ENCODE measurements around the gene PLEKHH1. TPM values are rescaled to one million over a fixed set of nuclear protein-coding genes. Genes with fewer than 3 reads are reported as not detected.

PLEKHH1 gene
- total and polyA plus RNA-seq, 2 experiments from 2014 or later: 12.8 to 19.5 TPM

DNA sequence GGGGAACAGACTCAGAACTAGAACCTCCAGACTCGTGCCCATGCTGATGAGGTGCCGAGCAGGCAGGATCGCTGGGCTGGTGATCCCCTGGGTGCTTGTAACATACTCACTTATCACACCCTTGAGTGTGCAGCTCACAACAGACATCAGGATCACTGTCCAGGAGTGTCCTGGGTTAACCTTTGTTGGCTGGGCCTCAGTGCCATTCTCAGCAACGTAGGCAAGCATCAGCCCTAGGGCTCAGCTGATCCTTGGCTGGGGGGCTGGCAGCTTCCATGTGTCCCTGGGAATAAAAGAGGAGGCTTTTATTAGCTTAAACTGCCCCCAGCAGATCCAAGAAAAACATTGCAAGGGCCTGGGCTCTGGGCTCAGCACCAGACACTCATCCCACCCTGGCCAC is 46.2 kb upstream of the PLEKHH1 start:
- Histone ChIP-seq H3K9me2 (replicated peaks; ENCODE audit: insufficient read depth) (no peaks in the 10 kb centered on the region), H3K79me2 (no peaks in the 10 kb centered on the region), H4K20me1 (ENCODE audit: insufficient read depth, poor library complexity, severe bottlenecking) (no peaks in the 10 kb centered on the region), H2AFZ (no peak overlapping the region), H3K4me2 (no peak overlapping the region), H3K36me3 (replicated peaks; ENCODE audit: insufficient read depth, low read depth) (no peaks in the 10 kb centered on the region), H3K4me1 (ENCODE audit: insufficient read depth) (peaks cover 2% of the 10 kb centered on the region), H3K27me3 (no peaks in the 10 kb centered on the region), H3K9me3 (ENCODE audit: low read depth) (no peaks in the 10 kb centered on the region), H3K4me3 (no peak overlapping the region), H3K27ac (no peak overlapping the region)
- DNase-seq (ENCODE audit: low spot score): no peak
- 84% methylated on average over 4 of the region's 4 CpGs for WGBS (ENCODE audit: low lambda C conversion rate, missing lambda C conversion rate)
- TF ChIP-seq, protein P1, sequence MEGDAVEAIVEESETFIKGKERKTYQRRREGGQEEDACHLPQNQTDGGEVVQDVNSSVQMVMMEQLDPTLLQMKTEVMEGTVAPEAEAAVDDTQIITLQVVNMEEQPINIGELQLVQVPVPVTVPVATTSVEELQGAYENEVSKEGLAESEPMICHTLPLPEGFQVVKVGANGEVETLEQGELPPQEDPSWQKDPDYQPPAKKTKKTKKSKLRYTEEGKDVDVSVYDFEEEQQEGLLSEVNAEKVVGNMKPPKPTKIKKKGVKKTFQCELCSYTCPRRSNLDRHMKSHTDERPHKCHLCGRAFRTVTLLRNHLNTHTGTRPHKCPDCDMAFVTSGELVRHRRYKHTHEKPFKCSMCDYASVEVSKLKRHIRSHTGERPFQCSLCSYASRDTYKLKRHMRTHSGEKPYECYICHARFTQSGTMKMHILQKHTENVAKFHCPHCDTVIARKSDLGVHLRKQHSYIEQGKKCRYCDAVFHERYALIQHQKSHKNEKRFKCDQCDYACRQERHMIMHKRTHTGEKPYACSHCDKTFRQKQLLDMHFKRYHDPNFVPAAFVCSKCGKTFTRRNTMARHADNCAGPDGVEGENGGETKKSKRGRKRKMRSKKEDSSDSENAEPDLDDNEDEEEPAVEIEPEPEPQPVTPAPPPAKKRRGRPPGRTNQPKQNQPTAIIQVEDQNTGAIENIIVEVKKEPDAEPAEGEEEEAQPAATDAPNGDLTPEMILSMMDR (IDR thresholded peaks at IDR 0.05; ENCODE audit: poor library complexity): no peak
- TF ChIP-seq EZH2 (IDR thresholded peaks at IDR 0.05; ENCODE audit: borderline replicate concordance) (no peak), EZH2phosphoT487 (IDR thresholded peaks at IDR 0.05; ENCODE audit: low read depth, severe bottlenecking, unreplicated experiment) (no peak)

DNA sequence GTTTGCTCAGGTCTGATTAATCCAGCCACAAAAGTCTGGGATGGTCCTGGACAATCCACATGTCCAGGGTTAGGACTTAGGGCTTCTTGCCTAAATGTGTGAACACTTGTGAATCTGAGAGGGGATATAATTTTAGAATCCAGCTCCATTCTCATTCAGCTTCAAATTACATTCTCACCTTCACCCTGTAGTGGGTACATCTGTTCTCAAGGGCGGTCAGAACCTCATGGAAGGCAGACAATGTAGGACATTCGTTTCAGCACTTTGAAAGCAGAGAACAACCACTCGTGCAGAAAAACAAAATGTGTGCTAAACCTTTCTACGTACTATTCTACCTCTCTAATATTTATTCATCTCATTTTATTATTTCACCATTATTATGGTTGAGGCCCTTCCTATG is 45.8 kb upstream of the PLEKHH1 start:
- 94% methylated on average over 4 of the region's 4 CpGs for WGBS (ENCODE audit: low lambda C conversion rate, missing lambda C conversion rate)

DNA sequence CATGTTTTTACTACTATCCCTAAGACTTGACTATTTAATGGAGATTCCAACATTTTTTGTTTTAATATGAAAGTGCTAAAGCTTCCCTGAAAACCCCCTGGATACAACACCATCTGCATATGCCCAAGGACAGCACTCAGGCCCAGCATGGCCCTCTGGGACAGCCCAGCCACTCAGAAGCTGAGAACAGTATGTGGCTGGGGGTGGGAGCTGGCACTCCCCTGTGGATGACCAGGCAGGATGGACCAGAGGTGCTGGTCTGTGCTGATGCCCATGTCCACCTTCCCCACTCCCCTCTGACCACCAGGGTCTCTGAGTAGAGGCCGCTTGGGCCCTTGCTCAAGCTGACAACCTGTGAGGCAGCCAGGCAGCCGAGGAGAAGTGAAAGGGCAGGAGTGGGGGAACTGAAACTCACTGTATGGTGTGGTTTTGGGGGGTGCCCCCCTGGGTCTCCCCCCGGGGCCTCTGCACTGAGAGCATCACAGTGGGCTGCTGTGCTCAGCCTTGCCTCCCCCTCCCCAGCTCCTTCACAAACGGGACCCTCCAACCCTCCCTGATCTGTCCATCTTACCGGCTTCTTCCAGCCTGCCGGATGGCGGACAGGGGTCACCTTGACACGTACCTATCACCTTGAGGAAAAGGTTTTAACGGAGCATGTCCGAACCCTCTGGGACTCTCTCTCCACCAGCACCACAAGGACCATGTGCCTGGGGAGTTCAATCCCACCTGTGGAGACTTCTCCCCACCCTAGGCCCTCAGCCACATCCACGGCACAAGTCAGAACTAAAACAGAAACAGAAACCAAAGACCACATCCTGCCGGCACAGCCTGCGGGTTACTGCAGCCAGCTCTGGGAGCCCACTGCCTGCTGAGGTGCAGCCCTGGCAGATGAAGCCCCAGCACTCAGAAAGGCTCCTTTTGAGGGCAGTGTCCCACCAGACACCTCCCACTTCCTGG is 44.9 kb upstream of the PLEKHH1 start, which contains the start of gene TMEM229B:
TMEM229B (minus strand) TSS at position 785 of the 957 bp plus-strand sequence. CDS start 14,798 bp downstream, outside the sequence.
- Histone ChIP-seq H3K36me3 (replicated peaks; ENCODE audit: insufficient read depth, low read depth) (no peaks in the 10 kb centered on the region), H2AFZ (no peak within 1 kb of the TSS), H3K9me3 (ENCODE audit: low read depth) (no peaks in the 10 kb centered on the region), H3K4me1 (ENCODE audit: insufficient read depth) (peaks cover 8% of the 10 kb centered on the region), H3K79me2 (no peaks in the 10 kb centered on the region), H3K9me2 (replicated peaks; ENCODE audit: insufficient read depth) (no peaks in the 10 kb centered on the region), H3K4me3 (no peak within 1 kb of the TSS), H3K4me2 (no peak within 1 kb of the TSS), H3K27ac (no peak within 1 kb of the TSS), H3K27me3 (no peaks in the 10 kb centered on the region), H4K20me1 (ENCODE audit: insufficient read depth, poor library complexity, severe bottlenecking) (no peaks in the 10 kb centered on the region)
- TF ChIP-seq EZH2 (IDR thresholded peaks at IDR 0.05; ENCODE audit: borderline replicate concordance): no peak
- TF ChIP-seq EZH2phosphoT487 (IDR thresholded peaks at IDR 0.05; ENCODE audit: low read depth, severe bottlenecking, unreplicated experiment): no peak
- TF ChIP-seq, protein P1 (IDR thresholded peaks at IDR 0.05; ENCODE audit: poor library complexity): no peak
- no peak for DNase-seq (ENCODE audit: low spot score)
- 92% methylated on average over 13 of the region's 13 CpGs for WGBS (ENCODE audit: low lambda C conversion rate, missing lambda C conversion rate)

More for the DNA sequence above, 45.8 kb upstream of the PLEKHH1 start:
- H3K9me2 ChIP-seq (replicated peaks; ENCODE audit: insufficient read depth): no peaks in the 10 kb centered on the region
- TF ChIP-seq, protein P1 (IDR thresholded peaks at IDR 0.05; ENCODE audit: poor library complexity): no peak
- TF ChIP-seq EZH2 (IDR thresholded peaks at IDR 0.05; ENCODE audit: borderline replicate concordance) (no peak), EZH2phosphoT487 (IDR thresholded peaks at IDR 0.05; ENCODE audit: low read depth, severe bottlenecking, unreplicated experiment) (no peak)
- H3K79me2 ChIP-seq: no peaks in the 10 kb centered on the region
- peaks cover 6% of the 10 kb centered on the region for H3K4me1 ChIP-seq (ENCODE audit: insufficient read depth)
- H3K4me2 ChIP-seq: no peak overlapping the region
- no peak overlapping the region for H3K27ac ChIP-seq
- H3K9me3 ChIP-seq (ENCODE audit: low read depth): no peaks in the 10 kb centered on the region
- H3K36me3 ChIP-seq (replicated peaks; ENCODE audit: insufficient read depth, low read depth): no peaks in the 10 kb centered on the region
- DNase-seq (ENCODE audit: low spot score): no peak
- no peaks in the 10 kb centered on the region for H4K20me1 ChIP-seq (ENCODE audit: insufficient read depth, poor library complexity, severe bottlenecking)
- no peak overlapping the region for H2AFZ ChIP-seq
- H3K4me3 ChIP-seq: no peak overlapping the region
- no peaks in the 10 kb centered on the region for H3K27me3 ChIP-seq
